GM19395 (cell line): ENCODE results near the gene CGB8.
"Not testable (repeated sequence)": the region's sequence is repeated elsewhere in the genome, so short reads cannot be mapped to it uniquely, and the experiment has no call there.

Source experiments
- ATAC-seq: cut with Tn5 transposase; IDR thresholded peaks from one replicate; pipeline ENCODE4 v1.9.1; 2021; ENCODE audit warnings: mild to moderate bottlenecking, moderate library complexity; ENCODE audit not compliant: unreplicated experiment

The CGB8 gene

GRCh38 chr19:49049011-49049410 lies at the start of gene CGB8:
Gene CGB8 (minus strand): TSS chr19:49049111. CDS start chr19:49048739, 372 bp downstream.
- not testable (repeated sequence) for ATAC-seq

- ATAC-seq = no peak
Observed at GRCh38 chr19:49097453-49098288, 48.8 kb upstream of the CGB8 start.

- no peak for ATAC-seq
Observed at GRCh38 chr19:49094505-49095482, 45.9 kb upstream of the CGB8 start.

- no peak for ATAC-seq
Observed at GRCh38 chr19:49092686-49093085, 43.8 kb upstream of the CGB8 start.

GRCh38 chr19:49091391-49092038 lies 42.6 kb upstream of the CGB8 start:
- ATAC-seq = no peak

GRCh38 chr19:49086296-49086695 lies 37.4 kb upstream of the CGB8 start:
- ATAC-seq = no peak

- ATAC-seq = no peak
Observed at GRCh38 chr19:49085868-49086232, 36.9 kb upstream of the CGB8 start.

GRCh38 chr19:49085020-49085867 lies 36.3 kb upstream of the CGB8 start, which contains the start of gene SNRNP70:
Gene SNRNP70 (plus strand): TSS chr19:49085451. CDS start chr19:49086415, 964 bp downstream.
- peak; percentile 76 for ATAC-seq

GRCh38 chr19:49084206-49085019 lies 35.5 kb upstream of the CGB8 start:
- ATAC-seq = no peak

- no peak for ATAC-seq
Observed at GRCh38 chr19:49081273-49081672, 32.4 kb upstream of the CGB8 start.

GRCh38 chr19:49080392-49080791 lies 31.5 kb upstream of the CGB8 start:
- ATAC-seq = no peak

- ATAC-seq = not testable (repeated sequence)
Observed at GRCh38 chr19:49074869-49075268, 26.0 kb upstream of the CGB8 start.

- ATAC-seq = no peak
Observed at GRCh38 chr19:49073514-49074378, 24.8 kb upstream of the CGB8 start.

GRCh38 chr19:49071860-49072547 lies 23.1 kb upstream of the CGB8 start:
- no peak for ATAC-seq

GRCh38 chr19:49070416-49070815 lies 21.5 kb upstream of the CGB8 start:
- no peak for ATAC-seq

- ATAC-seq = no peak
Observed at GRCh38 chr19:49069026-49069425, 20.1 kb upstream of the CGB8 start.

- ATAC-seq = no peak
Observed at GRCh38 chr19:49067554-49067953, 18.6 kb upstream of the CGB8 start.
